Dedifferentiated amniotic fluid mesenchymal stem cell (primary cell): ENCODE measurements around the gene ICAM3.
"Not testable (repeated sequence)": the region's sequence is repeated elsewhere in the genome, so short reads cannot be mapped to it uniquely, and the experiment has no call there.

ENCODE experiments used
- DNase-seq: peaks from one replicate; pipeline ENCODE4 v3.0.0-alpha.2; 2016; ENCODE audit errors: extremely low spot score

ICAM3 gene

GRCh38 chr19:10346509-10346908 lies 7.1 kb upstream of the ICAM3 start:
- DNase-seq = no peak

DNA sequence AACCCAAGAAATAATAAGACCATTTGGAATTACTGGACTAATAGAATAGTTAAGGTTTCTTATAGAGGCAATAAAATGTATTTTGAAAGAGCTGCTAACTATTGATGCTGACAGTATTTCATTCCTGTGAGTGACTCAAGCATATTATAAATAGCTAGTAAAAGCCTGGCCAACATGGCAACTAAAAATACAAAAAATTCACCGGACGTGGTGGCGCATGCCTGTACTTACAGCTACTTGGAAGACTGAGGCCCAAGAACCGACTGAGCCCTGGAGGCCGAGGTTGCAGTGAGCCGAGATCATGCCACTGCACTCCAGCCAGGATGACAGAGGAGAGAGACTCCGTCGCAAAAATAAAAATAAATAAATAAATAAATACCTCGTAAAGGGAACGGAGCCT lies 5.4 kb upstream of the ICAM3 start:
- DNase-seq = no peak

DNA sequence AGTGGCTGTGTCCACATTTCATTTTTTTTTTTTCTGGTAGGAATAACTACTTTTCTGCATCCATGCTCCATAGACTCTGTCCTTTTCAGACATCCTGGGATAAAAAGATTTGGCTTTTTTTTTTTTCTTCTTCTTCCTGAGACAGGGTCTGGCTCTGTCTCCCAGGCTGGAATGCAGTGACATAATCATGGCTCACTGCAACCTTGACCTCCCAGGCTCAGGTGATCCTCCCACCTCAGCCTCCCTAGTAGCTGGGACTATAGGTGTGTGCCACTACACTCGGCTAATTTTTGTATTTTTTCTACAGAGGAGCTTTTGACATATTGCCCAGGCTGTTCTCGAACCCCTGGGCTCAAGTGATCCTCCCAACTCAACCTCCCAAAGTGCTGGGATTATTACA lies 4.1 kb upstream of the ICAM3 start:
- DNase-seq = no peak

DNA sequence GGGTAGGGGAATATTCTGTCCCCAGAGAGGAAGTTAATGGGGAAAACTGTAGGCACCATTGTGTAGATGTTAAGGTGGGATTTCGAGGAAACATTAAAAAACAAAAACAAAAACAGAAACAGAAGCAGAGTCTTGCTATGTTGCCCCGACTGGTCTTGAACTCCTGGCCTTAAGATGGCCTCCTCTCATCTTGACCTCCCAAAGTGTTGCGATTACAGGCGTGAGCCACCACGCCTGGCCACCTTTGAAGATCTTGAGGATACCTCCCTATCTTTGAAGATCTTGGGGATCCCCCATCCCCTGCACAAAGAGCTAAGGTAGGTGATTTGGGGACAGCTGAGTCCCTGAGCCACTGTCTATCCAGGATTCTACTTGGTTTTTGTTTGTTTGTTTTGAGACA lies 553 bp upstream of the ICAM3 start:
- DNase-seq = no peak

DNA sequence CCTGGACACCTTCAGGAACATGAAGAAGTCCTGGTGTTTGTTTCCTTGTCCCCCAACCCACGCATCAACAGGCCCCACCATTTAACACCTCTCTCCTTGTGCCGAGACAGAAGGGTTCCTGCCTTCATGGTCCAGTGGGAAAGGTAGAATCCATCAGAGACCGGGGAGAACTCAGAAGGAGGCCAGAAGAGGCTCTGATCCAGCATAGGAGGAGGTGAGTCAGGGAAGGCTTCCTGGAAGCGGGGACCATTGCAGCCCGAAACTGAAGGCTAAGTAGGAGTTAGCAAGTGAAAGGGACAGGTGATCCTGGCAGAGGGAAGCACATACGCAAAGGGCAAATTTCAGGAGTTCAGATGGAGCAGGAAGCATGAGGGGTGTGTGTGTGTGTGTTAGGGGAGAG lies 484 bp downstream of the ICAM3 start:
- DNase-seq = no peak

GRCh38 chr19:10336725-10337124 lies 2.7 kb downstream of the ICAM3 start:
- not testable (repeated sequence) for DNase-seq

GRCh38 chr19:10335352-10335985 lies 4.0 kb downstream of the ICAM3 start:
- DNase-seq = no peak

- peak; percentile 90 for DNase-seq
Observed at GRCh38 chr19:10334588-10335351, 4.7 kb downstream of the ICAM3 start.

- DNase-seq = no peak
Observed at GRCh38 chr19:10333758-10334587, 5.5 kb downstream of the ICAM3 start.

DNA sequence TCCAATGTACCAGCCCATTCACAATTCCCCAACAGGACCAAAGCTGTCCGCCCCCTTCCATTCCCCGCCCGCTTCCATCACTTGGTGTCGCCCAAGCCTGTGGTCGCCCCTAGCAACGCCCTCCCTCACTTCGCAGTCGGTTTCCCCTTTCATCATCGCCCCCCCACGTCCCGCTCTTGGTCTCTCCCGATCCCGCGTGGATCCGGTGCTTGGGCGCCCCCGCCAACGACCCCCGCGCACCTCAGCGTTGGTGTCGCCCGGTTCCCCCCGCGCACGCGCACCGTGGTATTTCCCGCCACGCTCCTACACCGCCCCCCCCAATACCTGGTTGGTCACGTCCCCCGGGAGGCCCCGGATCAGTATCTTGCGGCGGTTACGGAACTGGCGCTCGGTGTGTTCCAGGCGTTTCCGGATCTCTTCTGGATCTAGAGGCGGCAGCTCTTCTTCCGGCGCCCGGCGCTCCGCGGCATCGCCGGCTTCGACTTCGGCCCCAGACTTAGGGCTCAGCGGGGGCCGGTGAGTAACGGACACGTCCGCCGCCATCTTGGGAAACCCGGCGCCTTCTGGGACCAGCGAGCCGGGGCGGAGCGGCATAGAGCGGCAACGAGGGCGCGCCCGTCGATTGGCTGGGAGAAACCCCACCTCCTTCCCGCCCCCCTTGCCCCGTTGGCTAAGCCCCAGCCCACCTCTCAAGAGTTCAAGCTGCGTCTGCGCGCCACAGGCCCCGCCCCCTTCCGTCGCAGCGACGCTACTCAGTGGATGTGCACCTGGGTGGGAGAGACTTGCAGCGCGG lies 6.3 kb downstream of the ICAM3 start, which contains the start of gene RAVER1:
RAVER1 (minus strand) TSS at position 565 of the 793 bp plus-strand sequence; CDS start at position 543, 22 bp downstream.
- DNase-seq = peak; percentile 96

GRCh38 chr19:10332158-10332964 lies 7.1 kb downstream of the ICAM3 start:
- DNase-seq = no peak

DNA sequence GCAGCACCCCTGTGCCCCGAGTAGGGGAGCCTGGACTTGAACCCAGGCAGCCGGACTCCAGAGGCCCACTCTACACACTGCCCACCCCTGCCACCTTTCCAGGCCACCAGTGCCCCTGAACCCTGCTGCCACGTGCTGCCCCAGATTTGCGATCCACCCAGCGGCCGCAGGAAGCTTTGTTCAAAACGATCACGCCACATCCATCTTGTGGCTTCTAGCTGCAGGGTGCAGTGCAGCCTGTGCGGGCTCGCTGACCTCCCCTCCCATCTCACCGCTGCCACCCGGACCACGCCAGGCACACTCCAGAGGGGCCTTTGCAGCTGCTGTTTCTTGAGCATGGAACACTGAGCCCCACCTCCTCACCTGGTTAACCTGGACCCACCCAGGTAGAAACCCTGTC lies 9.9 kb downstream of the ICAM3 start:
- DNase-seq = no peak

DNA sequence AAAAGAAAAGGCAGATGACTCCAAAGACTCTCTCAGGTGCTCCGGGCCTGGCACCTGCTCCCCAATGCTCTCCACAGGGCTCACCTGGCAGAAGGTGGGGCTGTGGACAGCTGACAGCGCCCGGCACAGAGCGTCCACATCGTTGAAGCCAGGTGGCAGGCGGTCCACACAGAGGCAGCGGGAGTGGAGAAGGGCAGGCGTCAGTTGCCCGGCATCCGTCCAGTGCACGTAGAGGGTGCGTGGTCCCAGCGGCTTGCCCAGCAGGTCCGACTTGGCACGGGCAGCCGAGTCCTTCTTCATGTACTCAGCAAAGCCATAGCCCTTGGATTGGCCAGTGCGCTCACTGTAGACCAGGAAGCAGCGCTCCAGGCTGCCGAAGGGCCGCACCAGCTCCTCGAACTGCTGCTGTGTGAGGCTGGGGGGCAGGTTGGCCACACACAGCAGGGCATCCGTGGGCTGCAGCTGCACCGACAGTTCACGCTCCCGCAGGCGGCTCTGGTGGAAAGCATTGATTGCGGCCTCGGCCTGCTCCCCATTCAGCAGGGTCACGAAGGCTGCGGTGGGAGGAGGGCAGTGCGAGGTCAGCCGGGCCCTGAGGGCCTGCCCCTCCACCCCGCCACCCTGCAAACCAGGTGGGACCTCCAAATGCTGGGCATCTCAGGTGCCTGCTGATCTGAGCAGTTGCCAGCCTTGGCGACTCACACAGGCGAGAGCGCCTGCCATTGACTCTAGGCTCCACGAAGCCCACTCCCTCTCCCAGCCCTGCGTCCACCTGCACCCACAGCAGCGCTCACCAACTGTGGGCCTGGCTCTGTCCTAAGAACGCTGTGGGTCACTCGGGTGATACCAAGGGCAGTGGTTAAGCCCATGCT lies 10.6 kb downstream of the ICAM3 start:
- DNase-seq = no peak

DNA sequence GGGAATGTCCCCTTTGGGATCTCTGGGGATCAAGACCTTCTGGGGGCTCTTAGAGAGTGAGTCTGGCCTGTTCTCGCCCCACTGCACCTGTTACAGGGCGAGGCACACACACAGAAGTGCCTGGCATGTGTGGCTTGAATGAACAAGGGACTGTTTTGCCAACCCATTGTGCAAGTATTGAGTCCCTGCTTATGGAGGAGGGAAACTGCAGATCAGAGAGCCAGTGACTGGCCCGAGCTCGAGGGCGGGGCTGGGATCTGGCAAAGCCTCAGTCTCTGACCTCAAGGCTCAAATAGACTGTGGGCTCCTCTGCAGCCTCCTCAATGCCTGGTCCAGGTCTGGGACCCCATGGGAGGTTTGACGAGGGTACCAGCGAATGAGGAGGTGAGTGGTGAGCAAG lies 11.6 kb downstream of the ICAM3 start:
- DNase-seq = no peak

DNA sequence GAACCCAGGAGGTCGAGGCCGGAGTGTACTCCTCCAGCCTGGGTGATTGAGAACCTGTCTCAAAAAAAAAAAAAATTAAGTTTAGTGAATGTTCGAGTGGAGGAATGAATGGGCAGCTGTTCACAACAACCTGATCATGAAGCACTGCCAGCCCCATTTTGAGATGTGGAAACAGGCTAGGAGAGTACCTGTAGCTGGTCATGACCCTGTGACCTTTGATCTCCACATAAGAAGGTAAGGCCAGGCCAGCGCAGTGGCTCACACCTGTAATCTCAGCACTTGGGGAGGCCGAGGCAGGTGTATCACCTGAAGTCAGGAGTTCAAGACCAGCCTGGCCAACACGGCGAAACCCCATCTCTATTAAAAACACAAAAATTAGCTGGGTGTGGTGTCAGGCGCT lies 13.7 kb downstream of the ICAM3 start:
- no peak for DNase-seq

DNA sequence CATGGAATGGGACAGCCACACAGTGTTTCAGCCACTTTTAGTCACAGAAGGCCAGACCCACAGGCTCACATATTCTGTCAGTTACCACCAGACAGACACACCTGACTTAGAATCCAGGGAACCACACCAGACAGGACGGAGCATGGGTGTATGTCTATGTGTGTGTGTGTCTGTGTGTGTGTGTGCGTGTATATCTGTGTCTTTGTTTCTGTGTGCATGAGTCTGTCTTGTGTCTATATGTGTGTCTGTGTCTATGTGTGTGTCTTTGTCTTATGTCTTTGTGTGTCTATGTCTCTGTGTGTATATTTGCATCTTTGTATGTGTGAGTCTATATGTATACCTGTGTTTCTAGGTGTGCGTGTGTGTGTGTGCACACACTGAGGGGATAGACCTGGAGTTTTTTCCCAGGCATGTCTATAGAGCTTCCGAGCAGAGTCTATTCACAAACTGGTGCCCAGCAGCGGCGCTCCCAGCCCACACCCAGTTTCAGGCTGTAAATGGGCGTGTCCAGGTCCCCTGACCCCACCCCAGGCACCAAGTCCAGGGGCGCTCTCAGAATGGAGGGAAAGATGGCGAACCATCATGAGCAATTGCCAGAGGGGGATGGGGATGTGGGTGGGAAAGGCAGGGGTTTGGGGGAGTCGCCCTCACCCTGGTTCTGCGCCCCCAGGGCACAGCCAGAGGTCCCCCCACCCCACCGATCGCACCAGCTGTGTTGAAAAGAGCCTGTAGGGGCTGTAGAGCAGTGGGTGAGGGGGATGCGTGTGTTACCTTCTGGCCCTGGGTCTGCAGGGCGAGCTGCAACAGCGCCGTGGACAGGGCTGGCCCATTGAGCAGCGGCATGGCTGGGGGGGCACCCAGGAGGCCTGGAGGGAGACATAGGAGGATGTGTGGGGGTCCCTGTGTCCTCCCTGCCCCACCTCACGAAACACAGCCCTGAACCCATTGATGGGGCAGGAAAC lies 17.3 kb downstream of the ICAM3 start:
- no peak for DNase-seq

GRCh38 chr19:10321417-10321797 lies 18.0 kb downstream of the ICAM3 start:
- DNase-seq = no peak

- no peak for DNase-seq
Observed at GRCh38 chr19:10320602-10321416, 18.6 kb downstream of the ICAM3 start.
